ENCODE data around the gene HACD1.

- TF ChIP-seq CTCF (IDR thresholded peaks at IDR 0.05) (no peak), POLR2A (IDR thresholded peaks at IDR 0.05) (no peak)
These were observed 26.1 kb downstream of the HACD1 start for GRCh38 chr10:17590969-17591645.

All from esophagus squamous epithelium (tissue), 4 donors.